ENCODE measurements around the gene EMX1. TPM values are rescaled to one million over a fixed set of nuclear protein-coding genes. Genes with fewer than 3 reads are reported as not detected.

Gene EMX1
- total and polyA plus RNA-seq, 3 donors from 2014 or later, result 4.5 to 13.2 (median 11.3) TPM

- no peaks in the 10 kb centered on the region for H3K9me3 ChIP-seq
- DNase-seq, result no peak
- peaks cover 6% of the 10 kb centered on the region for H3K27me3 ChIP-seq
- no peak overlapping the region for H3K27ac ChIP-seq
- no peaks in the 10 kb centered on the region for H3K36me3 ChIP-seq (ENCODE audit: low read depth, missing control alignments)
- 9 to 11% methylated on average over 16 to 17 of the region's 17 CpGs for WGBS, 2 donors
- peak overlapping the region in 1 of 2 donors; percentile 25 for H3K4me3 ChIP-seq
- peaks cover 18% of the 10 kb centered on the region for H3K4me1 ChIP-seq
- intact Hi-C loops (cut with DNase I; ENCODE audit: low total_unique reads), result no loop called here
- TF ChIP-seq, protein P1, sequence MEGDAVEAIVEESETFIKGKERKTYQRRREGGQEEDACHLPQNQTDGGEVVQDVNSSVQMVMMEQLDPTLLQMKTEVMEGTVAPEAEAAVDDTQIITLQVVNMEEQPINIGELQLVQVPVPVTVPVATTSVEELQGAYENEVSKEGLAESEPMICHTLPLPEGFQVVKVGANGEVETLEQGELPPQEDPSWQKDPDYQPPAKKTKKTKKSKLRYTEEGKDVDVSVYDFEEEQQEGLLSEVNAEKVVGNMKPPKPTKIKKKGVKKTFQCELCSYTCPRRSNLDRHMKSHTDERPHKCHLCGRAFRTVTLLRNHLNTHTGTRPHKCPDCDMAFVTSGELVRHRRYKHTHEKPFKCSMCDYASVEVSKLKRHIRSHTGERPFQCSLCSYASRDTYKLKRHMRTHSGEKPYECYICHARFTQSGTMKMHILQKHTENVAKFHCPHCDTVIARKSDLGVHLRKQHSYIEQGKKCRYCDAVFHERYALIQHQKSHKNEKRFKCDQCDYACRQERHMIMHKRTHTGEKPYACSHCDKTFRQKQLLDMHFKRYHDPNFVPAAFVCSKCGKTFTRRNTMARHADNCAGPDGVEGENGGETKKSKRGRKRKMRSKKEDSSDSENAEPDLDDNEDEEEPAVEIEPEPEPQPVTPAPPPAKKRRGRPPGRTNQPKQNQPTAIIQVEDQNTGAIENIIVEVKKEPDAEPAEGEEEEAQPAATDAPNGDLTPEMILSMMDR (IDR thresholded peaks at IDR 0.05), result no peak
- TF ChIP-seq POLR2A (IDR thresholded peaks at IDR 0.05), result no peak
These were observed 2.6 kb upstream of the EMX1 start for GRCh38 chr2:72914589-72915319.

DNA sequence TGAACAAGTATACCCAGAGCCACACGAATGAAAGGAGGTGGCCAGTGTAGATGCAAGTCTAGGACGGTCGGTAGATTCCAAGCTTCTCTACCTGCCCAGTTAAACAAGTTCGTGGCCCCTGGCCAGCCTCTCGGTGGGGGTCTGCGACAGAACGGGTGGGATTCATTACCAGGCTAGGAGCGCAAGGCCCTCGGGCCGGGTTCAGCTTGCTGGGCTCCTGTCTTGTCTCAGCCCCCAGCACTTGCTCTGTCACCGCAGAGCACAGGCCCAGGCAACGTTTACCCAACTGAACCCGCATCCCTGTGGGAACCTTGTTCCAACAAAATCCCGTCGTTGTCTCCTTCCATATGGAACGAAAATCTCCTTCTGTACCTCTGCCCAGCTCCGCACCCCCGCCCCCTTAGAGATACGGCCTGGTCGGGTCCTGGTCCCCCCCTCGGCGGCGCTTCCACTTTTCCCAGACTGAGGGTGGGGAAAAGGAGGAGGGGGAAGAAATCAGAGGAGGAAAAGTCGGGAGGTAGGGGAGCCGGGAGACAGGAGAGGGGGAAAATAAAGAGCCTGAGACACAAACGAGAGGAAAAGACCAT, 1.9 kb upstream of the EMX1 start:
- no peaks in the 10 kb centered on the region for H3K9me3 ChIP-seq
- no peak overlapping the region for H3K27ac ChIP-seq
- intact Hi-C loops (cut with DNase I; ENCODE audit: low total_unique reads), result no loop called here
- H3K27me3 ChIP-seq, result peaks cover 11% of the 10 kb centered on the region
- peak overlapping the region; percentile 25 to 36 for H3K4me3 ChIP-seq
- no peaks in the 10 kb centered on the region for H3K36me3 ChIP-seq (ENCODE audit: low read depth, missing control alignments)
- peaks cover 23% of the 10 kb centered on the region for H3K4me1 ChIP-seq
- TF ChIP-seq, protein P1 (IDR thresholded peaks at IDR 0.05), result no peak
- TF ChIP-seq POLR2A (IDR thresholded peaks at IDR 0.05), result no peak
- peak; percentile 12 for DNase-seq
- 5 to 6% methylated on average over 26 of the region's 26 CpGs for WGBS, 2 donors

GRCh38 chr2:72915907-72916742, 1.2 kb upstream of the EMX1 start:
- DNase-seq, result peak; percentile 52
- WGBS, 2 donors, result 1 to 4% methylated on average over 4 to 72 of the region's 86 CpGs
- Histone ChIP-seq H3K9me3 (no peaks in the 10 kb centered on the region), H3K4me3 (peak overlapping the region; percentile 25 to 36), H3K27me3 (peaks cover 16% of the 10 kb centered on the region), H3K27ac (no peak overlapping the region), H3K4me1 (peaks cover 25% of the 10 kb centered on the region), H3K36me3 (ENCODE audit: low read depth, missing control alignments) (no peaks in the 10 kb centered on the region)
- intact Hi-C loops (cut with DNase I; ENCODE audit: low total_unique reads), result no loop called here
- no peak for TF ChIP-seq POLR2A (IDR thresholded peaks at IDR 0.05)

DNA sequence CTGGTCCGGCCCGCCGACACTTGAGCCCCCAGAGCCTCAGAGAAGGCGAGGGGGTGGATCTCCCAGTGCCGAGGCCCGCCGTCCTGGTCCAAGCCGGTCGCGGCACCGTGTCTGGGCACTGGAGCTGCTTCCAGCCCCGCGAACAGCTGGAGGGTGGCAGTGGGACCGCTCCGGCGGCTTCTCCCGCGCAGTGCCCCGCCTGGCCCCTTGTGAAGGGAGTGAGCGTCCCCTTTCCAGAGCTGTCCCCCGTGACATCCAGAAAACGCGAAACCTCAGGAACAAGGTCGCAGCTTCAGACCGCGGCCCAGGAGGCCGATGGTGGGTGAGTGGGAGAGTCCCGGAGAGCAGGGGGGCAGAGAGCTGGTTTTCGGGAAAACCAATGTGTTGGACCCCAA, 579 bp upstream of the EMX1 start:
- H3K27me3 ChIP-seq, result peaks cover 16% of the 10 kb centered on the region
- 0 to 2% methylated on average over 6 to 21 of the region's 29 CpGs for WGBS, 2 donors
- peak overlapping the region; percentile 25 to 36 for H3K4me3 ChIP-seq
- H3K9me3 ChIP-seq, result no peaks in the 10 kb centered on the region
- no peak for TF ChIP-seq POLR2A (IDR thresholded peaks at IDR 0.05)
- TF ChIP-seq, protein P1 (IDR thresholded peaks at IDR 0.05), result no peak
- peaks cover 25% of the 10 kb centered on the region for H3K4me1 ChIP-seq
- H3K36me3 ChIP-seq (ENCODE audit: low read depth, missing control alignments), result no peaks in the 10 kb centered on the region
- DNase-seq, result peak; percentile 14
- intact Hi-C loops (cut with DNase I; ENCODE audit: low total_unique reads), result no loop called here
- no peak overlapping the region for H3K27ac ChIP-seq

All from testis (tissue), 3 donors.